Iris pigment epithelial cell (primary cell): ENCODE results near the gene KRT84.

Source experiments
- DNase-seq: peaks from one replicate; pipeline ENCODE4 v3.0.0-alpha.2; 2011; ENCODE audit warnings: low read depth

KRT84 gene

DNA sequence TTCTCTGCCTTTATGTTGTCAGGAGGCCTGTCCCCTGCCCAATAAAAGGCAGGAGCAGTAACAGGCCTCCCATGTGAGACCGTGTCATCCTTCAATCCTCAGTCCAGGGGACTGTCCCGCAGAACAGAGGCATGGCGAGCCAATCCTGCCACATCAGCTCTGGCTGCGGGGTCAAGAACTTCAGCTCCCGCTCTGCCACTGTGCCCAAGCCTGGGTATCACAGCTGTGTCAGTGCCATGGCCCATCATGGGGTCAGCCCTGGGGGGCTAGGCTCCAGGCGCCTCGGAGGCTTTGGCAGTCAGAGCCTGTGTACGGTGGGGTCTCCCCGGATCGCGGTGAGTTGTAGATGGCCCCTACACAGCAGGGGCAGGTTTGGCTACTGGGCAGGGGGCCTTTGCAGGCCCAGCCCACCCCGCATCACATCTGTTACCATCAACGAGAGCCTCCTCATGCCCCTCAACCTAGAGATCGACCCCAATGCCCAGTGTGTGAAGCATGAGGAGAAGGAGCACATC lies 44.3 kb downstream of the KRT84 start:
- DNase-seq: no peak

DNA sequence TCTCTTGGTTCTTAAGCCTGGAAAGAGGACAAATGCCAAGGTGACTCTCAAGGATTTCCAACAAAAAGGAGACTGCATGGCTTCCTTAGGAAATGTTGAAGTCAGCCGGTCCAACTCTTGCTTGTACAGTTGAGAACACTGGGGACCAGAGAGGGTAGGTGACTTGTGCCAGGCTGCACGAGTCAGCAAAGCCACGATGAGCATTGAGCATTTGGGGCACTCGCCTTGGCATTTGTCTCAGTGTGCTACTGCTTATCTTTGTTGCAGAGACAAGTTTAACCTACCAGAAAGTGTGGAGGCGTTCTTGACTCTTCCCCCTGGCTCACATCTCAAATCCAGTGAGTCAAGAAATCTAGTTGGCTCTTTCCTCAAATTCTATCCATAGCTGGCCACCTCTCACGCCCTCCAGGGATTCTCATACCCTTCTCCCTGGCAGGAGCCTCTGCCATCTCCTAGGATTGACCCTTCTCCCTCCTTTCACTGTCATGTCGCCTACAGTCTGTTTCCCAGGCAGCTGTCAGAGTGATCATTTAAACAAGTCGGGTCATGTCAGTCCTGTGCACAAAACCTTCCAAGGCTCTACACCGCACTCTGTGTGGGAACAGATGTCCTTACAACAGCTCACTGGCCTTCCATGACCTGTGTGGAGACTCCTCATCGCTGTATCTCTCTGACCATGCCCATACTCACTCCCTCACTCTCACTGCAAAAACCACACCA lies 47.1 kb downstream of the KRT84 start:
- no peak for DNase-seq

DNA sequence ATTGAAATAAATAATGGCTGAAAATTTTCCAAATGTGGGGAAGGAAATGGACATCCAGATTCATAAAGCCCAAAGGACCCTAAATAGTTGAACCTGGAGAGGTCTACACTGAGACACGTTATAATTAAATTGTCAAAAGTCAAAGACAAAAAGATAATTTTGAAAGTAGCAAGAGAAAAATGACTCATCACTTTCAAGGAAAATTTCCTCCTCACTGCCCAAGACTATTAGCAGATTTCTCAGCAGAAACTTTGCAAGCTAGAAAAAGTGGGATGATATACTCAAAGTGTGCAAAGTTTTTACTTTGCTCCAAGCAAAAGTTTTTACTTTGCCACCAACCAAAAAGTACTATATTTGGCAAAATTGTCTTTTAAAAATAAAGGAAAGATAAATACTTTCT lies 48.4 kb downstream of the KRT84 start:
- DNase-seq: peak; percentile 9

DNA sequence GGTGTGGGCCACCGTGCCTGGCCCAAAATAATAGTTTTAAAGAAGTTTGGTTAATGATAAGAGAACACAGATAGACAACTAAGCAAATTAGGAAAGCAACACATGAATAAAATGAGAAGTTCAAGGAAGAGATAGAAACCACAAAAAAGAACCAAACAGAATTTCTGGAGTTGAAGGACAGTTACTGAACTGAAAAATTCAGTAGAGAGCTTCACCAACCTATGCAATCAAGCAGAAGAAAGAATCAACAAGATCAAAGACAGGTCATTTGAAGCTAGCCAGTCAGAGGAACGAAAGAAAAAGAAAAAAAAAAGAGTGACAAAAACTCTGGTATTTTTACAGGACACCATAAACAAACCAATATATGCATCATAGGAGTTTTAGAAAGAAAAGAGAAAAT lies 48.8 kb downstream of the KRT84 start:
- no peak for DNase-seq

DNA sequence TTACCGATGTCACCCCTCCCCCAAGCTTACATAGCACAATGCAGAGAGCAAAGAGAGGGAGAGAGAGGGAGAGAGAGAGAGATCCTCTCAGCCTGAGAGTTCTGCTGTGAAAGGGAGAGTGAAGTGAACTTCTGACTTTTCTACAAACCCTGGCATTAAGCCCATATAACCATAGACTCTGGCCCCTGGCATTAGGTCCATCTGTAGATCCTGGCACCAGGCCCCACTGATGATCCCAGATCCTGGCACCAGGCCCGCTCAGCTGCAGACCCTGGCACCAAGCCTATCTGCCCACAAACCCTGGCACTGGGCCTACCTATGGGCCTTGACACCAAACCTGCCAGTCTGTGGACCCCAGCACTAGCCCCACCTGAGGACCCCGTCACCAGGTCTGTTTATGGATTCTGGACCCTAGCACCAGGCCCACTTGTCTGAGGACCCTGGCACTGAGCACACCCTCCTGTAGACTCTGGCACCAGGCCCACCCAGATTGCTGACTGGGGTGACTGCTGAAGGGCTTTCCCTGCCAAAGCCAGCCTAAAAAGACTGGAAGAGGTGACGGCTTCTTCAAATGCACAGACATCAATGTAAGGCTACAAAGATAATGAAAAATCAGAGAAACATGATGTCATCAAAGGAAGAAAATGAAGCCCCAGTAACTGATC lies 49.7 kb downstream of the KRT84 start:
- no peak for DNase-seq

DNA sequence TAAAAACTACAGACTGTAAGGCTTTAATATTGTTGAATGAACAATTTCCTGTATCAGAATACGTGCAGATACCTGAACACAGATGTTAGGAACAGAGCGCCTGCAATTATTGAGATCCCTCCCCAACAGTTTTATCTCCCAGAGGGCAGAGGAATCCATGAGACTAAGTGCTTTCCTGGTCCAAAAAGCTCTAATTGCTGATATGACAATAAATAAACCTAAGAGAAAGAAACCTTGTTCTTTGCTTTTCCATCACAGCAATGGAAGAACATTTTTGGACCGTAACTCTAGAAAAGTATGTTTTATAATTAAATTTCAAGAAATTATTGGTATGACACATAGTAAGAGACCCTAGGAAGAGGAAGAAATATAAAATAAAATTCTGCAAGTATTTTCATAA lies 51.3 kb downstream of the KRT84 start:
- DNase-seq: no peak

DNA sequence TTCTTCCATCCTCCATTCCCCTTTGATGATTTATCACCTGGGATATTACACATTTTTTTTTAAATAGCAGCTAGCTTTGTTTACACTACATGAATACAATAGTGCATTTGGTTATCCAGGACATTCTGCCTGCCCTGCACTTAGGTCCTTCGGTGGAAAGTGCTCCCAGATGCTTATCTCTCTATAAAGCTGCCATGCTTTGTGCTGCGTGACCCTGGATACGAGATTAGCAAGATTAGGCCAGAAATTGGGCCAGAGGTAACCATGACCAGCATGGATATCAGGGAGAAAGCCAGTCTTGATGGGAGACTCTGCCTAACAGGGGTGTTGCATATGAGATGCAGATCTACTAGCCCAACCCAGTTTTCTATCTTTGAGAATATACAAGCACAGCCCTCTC lies 52.1 kb downstream of the KRT84 start:
- DNase-seq: no peak

DNA sequence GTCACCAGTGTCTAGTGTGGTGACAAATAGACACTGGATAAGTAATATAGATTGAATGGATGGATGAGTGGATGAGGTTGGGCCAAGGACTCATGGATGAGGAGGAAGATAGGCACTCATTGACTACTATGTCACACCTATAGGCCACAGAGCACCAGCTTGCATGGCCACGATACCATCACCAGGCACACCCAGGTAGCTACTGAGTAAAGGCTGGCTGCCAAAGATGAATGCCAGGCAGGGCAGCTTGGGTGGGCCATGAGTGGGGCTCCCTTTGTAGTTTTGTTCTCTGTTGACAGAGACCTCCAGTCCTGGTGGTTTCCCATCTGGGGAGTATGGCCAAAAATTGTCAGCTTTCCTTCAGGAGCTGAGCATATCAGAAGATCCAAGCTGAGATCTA lies 53.1 kb downstream of the KRT84 start:
- no peak for DNase-seq

DNA sequence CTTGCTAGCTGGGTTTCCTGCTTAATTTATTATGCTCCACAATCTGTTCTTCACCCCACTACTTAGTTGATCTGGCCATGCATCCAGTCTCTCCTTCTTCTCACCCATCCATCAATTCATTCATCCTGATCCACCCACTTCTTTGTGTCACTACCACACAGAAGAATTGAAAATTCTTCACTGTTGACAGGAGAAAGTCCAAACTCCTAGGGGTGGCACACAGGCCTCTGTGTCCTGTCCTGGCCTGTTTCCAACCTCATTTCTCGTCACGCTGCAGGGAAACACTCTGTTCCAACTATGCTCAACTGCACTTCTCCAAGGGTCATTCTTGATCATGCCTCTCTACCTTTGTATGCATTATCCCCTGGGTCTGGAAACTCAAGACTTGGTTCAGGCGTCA lies 53.6 kb downstream of the KRT84 start:
- DNase-seq: no peak

DNA sequence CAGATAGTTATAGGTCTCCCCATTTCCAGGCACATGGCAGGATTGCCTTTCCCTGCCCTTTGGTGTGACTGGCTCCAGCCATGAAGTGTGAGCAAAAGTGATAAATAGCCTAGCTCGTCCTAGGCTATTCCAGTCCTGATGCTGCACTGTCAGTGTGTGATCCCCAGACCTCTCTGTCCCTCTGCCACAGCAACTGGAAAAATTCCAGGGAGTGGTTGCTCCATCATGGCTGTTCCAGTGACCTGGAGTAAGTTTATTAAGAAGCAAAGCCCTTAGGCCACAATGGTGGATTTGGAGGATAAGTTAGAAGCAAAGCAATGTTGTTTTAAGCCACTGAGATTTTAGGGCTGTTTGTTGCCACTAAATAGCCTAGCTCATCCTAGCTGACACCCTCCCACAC lies 54.4 kb downstream of the KRT84 start:
- no peak for DNase-seq

DNA sequence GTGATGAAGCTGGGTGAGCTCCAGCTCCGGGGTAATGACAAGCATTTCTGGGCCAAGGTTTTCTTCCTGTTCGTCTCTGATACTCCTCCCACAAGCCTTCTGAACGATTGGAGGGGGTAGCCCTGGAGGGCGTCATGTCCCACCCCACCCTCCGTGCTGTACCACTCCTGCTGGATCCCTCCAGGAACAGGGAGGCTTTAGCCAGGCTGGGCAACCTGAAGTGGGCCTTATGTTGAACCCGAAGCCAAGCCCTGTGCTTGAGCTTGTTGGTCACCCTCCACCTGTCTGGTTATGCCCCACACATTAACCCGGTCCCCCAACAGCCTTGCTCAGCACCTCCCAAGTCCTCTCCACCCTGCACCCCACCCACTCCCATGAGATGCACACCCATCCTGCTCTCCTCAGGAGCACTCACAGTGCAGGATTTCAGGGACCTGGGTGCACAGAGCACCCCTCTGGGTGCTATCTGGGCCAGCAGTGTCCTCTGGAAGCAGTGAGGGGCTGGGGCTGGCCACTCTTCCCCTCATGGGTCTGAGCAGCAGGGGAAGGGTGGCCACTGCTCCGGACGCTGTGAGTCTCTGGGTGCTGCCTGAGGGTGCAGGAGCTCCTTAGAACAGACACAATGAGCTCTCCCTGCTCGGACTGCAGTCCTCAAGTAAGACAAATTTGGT lies 57.5 kb downstream of the KRT84 start:
- DNase-seq: no peak
